GM12878 (cell line): ENCODE measurements around the gene TRAF3IP1. TPM values are rescaled to one million over a fixed set of nuclear protein-coding genes. Genes with fewer than 3 reads are reported as not detected.

Experiments used
- ATAC-seq: fragments of 200-7000 bp; cut with Tn5 transposase; 3 replicates; pipeline ENCODE4 v1.9.1; 2020; ENCODE audit warnings: mild to moderate bottlenecking, moderate library complexity
- BruUV-seq: library from RNA; stranded (reverse); fragments of 400-500 nt; replicated peaks from 2 replicates; lab custom pipeline; 2021; lab: Mats Ljungman, UMichigan
- CTCF ChIA-PET: fragments of 300-600 bp; sonication (Branson Sonifier 250); formaldehyde crosslinking; extraction: SDS; loops from one replicate; lab custom pipeline; 2021; ENCODE audit warnings: inconsistent platforms; lab: Yijun Ruan, JAX
- POLR2A ChIA-PET: fragments of 350-600 bp; formaldehyde crosslinking; extraction: SDS; loops from one replicate; lab custom pipeline; 2021; ENCODE audit warnings: inconsistent platforms; lab: Charles Lee
- RAD21 ChIA-PET: fragments of 300-600 bp; sonication (Branson Sonifier 250); formaldehyde crosslinking; loops from one replicate; lab custom pipeline; 2023; ENCODE audit warnings: antibody characterized with exemption; ENCODE audit not compliant: unreplicated experiment; lab: Charles Lee
- SMC1A ChIA-PET: fragments of 300-600 bp; sonication (Branson Sonifier 250); formaldehyde crosslinking; loops from one replicate; lab custom pipeline; 2023; ENCODE audit not compliant: unreplicated experiment, uncharacterized antibody; lab: Charles Lee
- DNase-seq: peaks from one replicate; pipeline ENCODE4 v3.0.0-alpha.2; 2011; ENCODE audit warnings: low read depth, low spot score
- FAIRE-seq: peaks from 3 replicates; lab custom pipeline; 2011; peaks lifted over from hg19 to GRCh38; lab: Jason Lieb, UNC
- H2AFZ ChIP-seq: 2 replicates; pipeline ENCODE4 v1.6.0; 2011; ENCODE audit warnings: low read depth, low read length, control low read depth; ENCODE audit not compliant: control insufficient read depth
- H3K27ac ChIP-seq: 2 replicates; pipeline ENCODE4 v1.5.1; 2011; ENCODE audit warnings: control low read depth; ENCODE audit not compliant: control insufficient read depth, insufficient read depth
- H3K27me3 ChIP-seq, 2 experiments: replicated peaks in 1 of 2; 2 replicates each; pipeline versions ENCODE4 v1.6.0 to v1.6.1; 2011; ENCODE audit warnings: low read length in 1 of 2; ENCODE audit not compliant: control insufficient read depth in 2 of 2, insufficient read depth in 2 of 2
- H3K36me3 ChIP-seq, 2 experiments: 2 replicates each; pipeline ENCODE4 v1.5.1; 2011; ENCODE audit warnings: low read length in 1 of 2; ENCODE audit not compliant: control insufficient read depth in 2 of 2, insufficient read depth in 2 of 2
- H3K4me1 ChIP-seq: 2 replicates; pipeline ENCODE4 v1.6.1; 2011; ENCODE audit warnings: mild to moderate bottlenecking, low read length, moderate library complexity, mixed read lengths; ENCODE audit not compliant: control insufficient read depth, insufficient read depth
- H3K4me2 ChIP-seq: 2 replicates; pipeline ENCODE4 v1.6.0; 2011; ENCODE audit warnings: control low read depth; ENCODE audit not compliant: control insufficient read depth, insufficient read depth
- H3K4me3 ChIP-seq: fragments of 200-600 bp; sonication (generic); 2 replicates; pipeline ENCODE4 v1.5.1; 2016
- H3K79me2 ChIP-seq: 2 replicates; pipeline ENCODE4 v1.6.0; 2011; ENCODE audit warnings: low read length; ENCODE audit not compliant: control insufficient read depth, insufficient read depth
- H3K9ac ChIP-seq: 2 replicates; pipeline ENCODE4 v1.8.0; 2011; ENCODE audit warnings: low read length, control low read depth, mixed read lengths; ENCODE audit not compliant: control insufficient read depth, insufficient read depth
- H3K9me3 ChIP-seq: replicated peaks from 3 replicates; pipeline ENCODE4 v1.5.1; 2011; ENCODE audit warnings: mild to moderate bottlenecking, low read length; ENCODE audit not compliant: control insufficient read depth, insufficient read depth
- H4K20me1 ChIP-seq: 2 replicates; pipeline ENCODE4 v1.6.0; 2011; ENCODE audit not compliant: control insufficient read depth, insufficient read depth
- BCLAF1 ChIP-seq: fragments of 450-650 bp; IDR thresholded peaks from 2 replicates; pipeline ENCODE4 v1.6.1; 2017; ENCODE audit warnings: antibody characterized with exemption, mild to moderate bottlenecking, moderate library complexity
- HDAC6 ChIP-seq: fragments of 200-600 bp; sonication (generic); IDR thresholded peaks from one replicate; pipeline ENCODE4 v1.8.0; 2017; ENCODE audit warnings: antibody characterized with exemption; ENCODE audit not compliant: unreplicated experiment
- NFIC ChIP-seq: IDR thresholded peaks from 2 replicates; pipeline ENCODE4 v1.6.1; 2012; ENCODE audit warnings: low read depth, mild to moderate bottlenecking, inconsistent platforms, low read length, moderate library complexity
- USF2 ChIP-seq: IDR thresholded peaks from 2 replicates; pipeline ENCODE4 v1.6.1; 2011; ENCODE audit warnings: low read depth, low read length, improper control_type of control experiment, borderline replicate concordance
- WRNIP1 ChIP-seq: IDR thresholded peaks from 2 replicates; pipeline ENCODE4 v1.6.1; 2011; ENCODE audit warnings: low read depth, low read length, improper control_type of control experiment, borderline replicate concordance
- ZBTB11 ChIP-seq: fragments of 450-650 bp; formaldehyde crosslinking; IDR thresholded peaks from 2 replicates; pipeline ENCODE4 v1.5.0; 2022; ENCODE audit warnings: mild to moderate bottlenecking, missing genetic modification characterization
- ZNF207 ChIP-seq: fragments of 450-650 bp; IDR thresholded peaks from 2 replicates; pipeline ENCODE4 v1.6.1; 2014; ENCODE audit warnings: antibody characterized with exemption, mild to moderate bottlenecking, borderline replicate concordance
- WGBS: methylation state at CpG from one replicate; pipeline ENCODE4 v1.1.6; 2016; ENCODE audit warnings: low lambda C conversion rate; ENCODE audit not compliant: insufficient replicate concordance, insufficient coverage; ENCODE audit errors: missing lambda C conversion rate; 5-methylcytosine and 5-hydroxymethylcytosine counted together
- in situ Hi-C: fragments of 300-500 bp; cut with MboI; formaldehyde crosslinking; loops from 9 replicates; pipeline ENCODE4 v1.14.3; 2018; ENCODE audit warnings: mixed read lengths
- intact Hi-C: fragments of 100-400 bp; cut with micrococcal nuclease; formaldehyde crosslinking; loops from one replicate; pipeline ENCODE4 v1.14.2; 2022; ENCODE audit not compliant: unreplicated experiment
- polyA plus RNA-seq, 11 experiments: library from polyadenylated mRNA; depleted of rRNA in 4 of 11; unstranded in 6 of 11; stranded (reverse) in 5 of 11; fragments of >200 nt; fragmentation: Nextera tagmentation in 4 of 11; fragmentation: Illumina TruSeq in 1 of 11; extraction: Ambion mirVana in 4 of 11; extraction: Trizol in 1 of 11; gene quantifications; 1 replicate in 1 of 11; 2 replicates in 10 of 11; pipeline versions ENCODE4 v1.2.1 to v1.2.3, GENCODE V29; 2011 to 2016; ENCODE audit warnings: inconsistent platforms in 2 of 11, missing spikeins in 2 of 11, low read depth in 1 of 11
- total RNA-seq, 4 experiments: library from RNA; depleted of rRNA in 3 of 4; stranded (reverse); fragments of >200 nt in 3 of 4; fragmentation: Illumina TruSeq in 1 of 4; extraction: Trizol in 1 of 4; gene quantifications; 2 replicates each; pipeline versions ENCODE4 v1.2.1 to v1.2.3, GENCODE V29; 2013 to 2021
- TF ChIP-seq, protein P1 (sequence below): fragments of 450-650 bp; IDR thresholded peaks from 2 replicates; pipeline ENCODE4 v1.6.1; 2018; ENCODE audit warnings: mild to moderate bottlenecking, low read depth, moderate library complexity; ENCODE audit not compliant: partially characterized antibody

The TRAF3IP1 gene
- total and polyA plus RNA-seq, 10 of the 15 experiments (the other 5 are each of a cell fraction or from before 2014, with no cell fraction given), result 1.6 to 7.5 (median 3.6) TPM

- TF ChIP-seq ZBTB11 (CRISPR knock-in tag) (no peak), ZNF207 (no peak), HDAC6 (no peak)
Measured at GRCh38 chr2:238389988-238390589, 69.8 kb downstream of the TRAF3IP1 start (continued).

- no TSS peak for BruUV-seq
- Histone ChIP-seq H3K4me3 (no peak overlapping the region), H3K4me2 (no peak overlapping the region), H3K27me3 (no peaks in the 10 kb centered on the region), H4K20me1 (no peaks in the 10 kb centered on the region), H3K9ac (no peak overlapping the region), H3K4me1 (no peaks in the 10 kb centered on the region), H3K27ac (no peak overlapping the region), H3K79me2 (no peaks in the 10 kb centered on the region), H3K9me3 (no peaks in the 10 kb centered on the region), H2AFZ (no peak overlapping the region), H3K36me3 (no peaks in the 10 kb centered on the region)
- intact Hi-C loops, result no loop called here
- ChIA-PET SMC1A (interaction anchor here (0.8 kb wide), 1 partner anchor 10 kb away, joined by 3 read pairs; no protein-coding TSS in a partner anchor), POLR2A (no interaction called here), RAD21 (no interaction called here), CTCF (interaction anchor here (0.7 kb wide), 1 partner anchor 857 kb away, joined by 3 read pairs; no protein-coding TSS in a partner anchor)
- in situ Hi-C loops, result no loop called here
- 82% methylated on average over 6 of the region's 6 CpGs for WGBS
- DNase-seq (no peak), FAIRE-seq (no peak), ATAC-seq (no peak)
- TF ChIP-seq WRNIP1 (no peak), BCLAF1 (no peak), USF2 (no peak), NFIC (no peak)
- TF ChIP-seq, protein P1, sequence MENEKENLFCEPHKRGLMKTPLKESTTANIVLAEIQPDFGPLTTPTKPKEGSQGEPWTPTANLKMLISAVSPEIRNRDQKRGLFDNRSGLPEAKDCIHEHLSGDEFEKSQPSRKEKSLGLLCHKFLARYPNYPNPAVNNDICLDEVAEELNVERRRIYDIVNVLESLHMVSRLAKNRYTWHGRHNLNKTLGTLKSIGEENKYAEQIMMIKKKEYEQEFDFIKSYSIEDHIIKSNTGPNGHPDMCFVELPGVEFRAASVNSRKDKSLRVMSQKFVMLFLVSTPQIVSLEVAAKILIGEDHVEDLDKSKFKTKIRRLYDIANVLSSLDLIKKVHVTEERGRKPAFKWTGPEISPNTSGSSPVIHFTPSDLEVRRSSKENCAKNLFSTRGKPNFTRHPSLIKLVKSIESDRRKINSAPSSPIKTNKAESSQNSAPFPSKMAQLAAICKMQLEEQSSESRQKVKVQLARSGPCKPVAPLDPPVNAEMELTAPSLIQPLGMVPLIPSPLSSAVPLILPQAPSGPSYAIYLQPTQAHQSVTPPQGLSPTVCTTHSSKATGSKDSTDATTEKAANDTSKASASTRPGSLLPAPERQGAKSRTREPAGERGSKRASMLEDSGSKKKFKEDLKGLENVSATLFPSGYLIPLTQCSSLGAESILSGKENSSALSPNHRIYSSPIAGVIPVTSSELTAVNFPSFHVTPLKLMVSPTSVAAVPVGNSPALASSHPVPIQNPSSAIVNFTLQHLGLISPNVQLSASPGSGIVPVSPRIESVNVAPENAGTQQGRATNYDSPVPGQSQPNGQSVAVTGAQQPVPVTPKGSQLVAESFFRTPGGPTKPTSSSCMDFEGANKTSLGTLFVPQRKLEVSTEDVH, result no peak
Measured at GRCh38 chr2:238391042-238391689, 70.8 kb downstream of the TRAF3IP1 start.
